ENCODE data around the gene DCBLD1. TPM values are rescaled to one million over a fixed set of nuclear protein-coding genes. Genes with fewer than 3 reads are reported as not detected.

Gene DCBLD1
- total and polyA plus RNA-seq, 9 of the 15 experiments (the other 6 are each of a cell fraction or from before 2014, with no cell fraction given): 0.80 to 8.5 (median 6.8) TPM

GRCh38 chr6:117482240-117483003 lies at the start of gene DCBLD1 (continued):
- TF ChIP-seq ZMIZ1 (IDR thresholded peaks at IDR 0.05; ENCODE audit: low read depth in 2 of 2, low read length in 2 of 2): no peak
- peak; percentile 77 for TF ChIP-seq CREM (IDR thresholded peaks at IDR 0.05; ENCODE audit: low read depth)
- TF ChIP-seq PRDM10 (IDR thresholded peaks at IDR 0.05; ENCODE audit: partially characterized antibody): no peak
- no peak for TF ChIP-seq ZNF133 (CRISPR knock-in tag; IDR thresholded peaks at IDR 0.05)
- peak in 1 of 2 experiments; percentile 59; a peak in 1 of 4 replicates for TF ChIP-seq HDAC1 (IDR thresholded peaks at IDR 0.05)
- peak; percentile 13; the same call in 1 of the 2 replicates for TF ChIP-seq ETS1 (conservative IDR thresholded peaks at IDR 0.05; ENCODE audit: control insufficient read depth, low read depth, low read length)
- TF ChIP-seq SIRT6 (IDR thresholded peaks at IDR 0.05; ENCODE audit: low read depth, low read length): no peak
- no peak for TF ChIP-seq ZNF449 (CRISPR knock-in tag; IDR thresholded peaks at IDR 0.05)
- no peak for TF ChIP-seq AFF1 (IDR thresholded peaks at IDR 0.05; ENCODE audit: low read depth in 1 of 2, partially characterized antibody in 2 of 2)
